Measurements from ENCODE around the gene TMTC1.

The TMTC1 gene

GRCh38 chr12:29706311-29706710, 77.4 kb downstream of the TMTC1 start:
- no peak for DNase-seq

GRCh38 chr12:29703528-29703927, 80.2 kb downstream of the TMTC1 start:
- DNase-seq, result no peak

DNA sequence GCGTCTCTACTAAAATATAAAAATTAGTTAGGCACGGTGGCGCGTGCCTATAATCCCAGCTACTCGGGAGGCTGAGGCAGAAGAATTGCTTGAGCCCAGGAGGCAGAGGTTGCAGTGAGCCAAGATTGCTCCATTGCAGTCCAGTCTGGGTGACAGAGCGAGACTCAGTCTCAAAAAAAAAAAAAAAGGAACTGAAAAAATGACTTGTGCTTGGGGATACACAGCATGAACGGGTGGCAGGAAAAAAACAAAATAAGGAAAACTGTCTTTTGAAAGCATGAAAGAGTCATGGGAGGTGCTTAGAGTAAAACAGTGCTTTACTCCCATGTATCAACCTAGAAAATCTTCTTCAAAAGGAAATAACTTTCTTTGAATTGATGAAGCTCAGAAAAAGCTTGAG, 80.8 kb downstream of the TMTC1 start:
- no peak for DNase-seq

GRCh38 chr12:29702222-29702621, 81.5 kb downstream of the TMTC1 start:
- DNase-seq, result no peak

- no peak for DNase-seq
Measured at GRCh38 chr12:29700761-29701481, 82.8 kb downstream of the TMTC1 start.

- DNase-seq, result no peak
Measured at GRCh38 chr12:29698756-29699155, 85.0 kb downstream of the TMTC1 start.

GRCh38 chr12:29695800-29696199, 87.9 kb downstream of the TMTC1 start:
- no peak for DNase-seq

- DNase-seq, result no peak
Measured at GRCh38 chr12:29695026-29695425, 88.7 kb downstream of the TMTC1 start.

- no peak for DNase-seq
Measured at GRCh38 chr12:29694002-29694401, 89.7 kb downstream of the TMTC1 start.

DNA sequence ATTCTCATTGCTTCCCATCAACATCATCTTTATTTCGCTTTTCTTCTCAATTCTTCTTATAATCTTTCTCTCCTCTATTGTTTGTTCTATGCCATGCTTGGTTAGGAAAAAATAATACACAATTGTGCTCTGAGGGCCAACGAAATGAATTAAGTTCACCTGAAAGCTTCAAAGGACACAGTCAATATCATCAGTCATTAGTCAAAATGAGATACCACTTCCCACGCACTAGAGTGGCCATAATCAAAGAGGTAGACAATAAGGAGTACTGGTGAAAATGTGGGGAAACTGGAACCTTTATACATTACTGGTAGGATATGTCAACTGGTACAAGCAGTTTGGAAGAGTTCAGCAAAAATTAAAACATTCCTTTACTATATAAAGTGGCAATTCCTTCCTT, 91.5 kb downstream of the TMTC1 start:
- DNase-seq, result no peak

DNA sequence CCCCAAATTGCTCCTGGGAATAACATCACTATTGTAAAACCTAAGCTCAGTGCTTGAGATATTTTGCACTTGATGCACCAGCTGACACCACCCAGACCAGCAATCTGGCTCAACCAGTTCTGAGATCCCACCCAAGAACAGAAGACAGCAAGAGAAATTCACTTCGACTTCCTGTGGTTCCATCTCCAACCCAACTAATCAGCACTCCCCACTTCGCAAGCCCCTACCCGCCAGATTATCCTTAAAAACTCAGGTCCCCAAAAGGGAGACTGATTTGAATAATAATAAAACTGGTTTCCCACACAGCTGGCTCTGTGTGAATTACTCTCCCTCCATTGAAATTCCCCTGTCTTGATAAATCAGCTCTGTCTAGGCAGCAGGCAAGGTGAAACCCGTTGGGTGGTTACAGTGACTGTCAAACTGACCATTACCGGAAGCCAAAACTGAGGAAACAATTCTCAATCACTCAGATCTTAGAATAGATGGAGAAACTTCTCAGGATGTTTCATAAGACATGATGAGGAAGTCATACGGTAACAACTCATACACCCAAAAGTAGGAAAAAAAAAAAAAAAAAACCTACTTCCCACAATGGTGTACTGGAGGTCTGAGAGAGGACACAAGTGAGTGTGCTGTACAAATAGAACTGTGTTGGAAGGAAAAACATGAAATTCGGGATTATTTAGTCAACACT, 92.4 kb downstream of the TMTC1 start:
- no peak for DNase-seq

- no peak for DNase-seq
Measured at GRCh38 chr12:29690728-29691127, 93.0 kb downstream of the TMTC1 start.

DNA sequence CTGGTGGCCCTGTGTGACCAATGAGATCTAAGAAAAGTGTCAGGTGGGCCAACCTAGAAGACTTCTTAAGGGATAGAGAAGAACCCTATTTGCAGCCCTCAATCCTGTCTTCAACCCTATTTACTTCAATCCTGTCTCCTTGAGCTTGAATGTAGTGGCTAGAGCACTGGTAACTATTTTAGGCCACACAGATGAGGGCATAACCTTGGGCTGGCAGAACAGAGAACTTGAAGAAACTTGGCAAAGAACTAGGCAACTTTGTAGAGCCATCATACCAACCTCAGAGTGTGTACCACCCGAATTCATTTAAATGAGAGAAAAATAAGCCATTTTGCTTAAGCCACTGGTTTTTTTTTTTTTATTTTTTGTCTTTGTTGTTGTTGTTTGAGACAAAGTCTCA, 94.8 kb downstream of the TMTC1 start:
- DNase-seq, result no peak

- no peak for DNase-seq
Measured at GRCh38 chr12:29682088-29682487, 101.7 kb downstream of the TMTC1 start.

- DNase-seq, result no peak
Measured at GRCh38 chr12:29681370-29681769, 102.4 kb downstream of the TMTC1 start.

DNA sequence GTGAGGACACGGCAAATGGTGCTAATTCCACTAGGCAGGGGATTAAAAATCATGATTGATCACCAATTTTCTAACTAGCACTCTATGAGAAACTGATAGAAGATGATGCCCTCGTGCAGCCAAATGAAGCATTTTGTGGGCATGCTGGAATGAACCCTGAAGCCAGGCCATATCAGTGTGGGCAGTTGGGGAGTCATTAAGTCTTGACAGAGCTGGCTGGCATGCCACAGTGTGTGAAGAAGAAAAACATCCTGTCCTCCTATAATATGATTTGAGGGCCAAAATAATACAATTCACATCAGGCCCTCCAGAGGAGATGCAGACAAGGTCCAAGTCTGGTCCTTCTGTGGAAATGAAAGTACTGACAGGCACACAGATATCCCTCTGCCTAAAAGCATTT, 107.1 kb downstream of the TMTC1 start:
- DNase-seq, result no peak

DNA sequence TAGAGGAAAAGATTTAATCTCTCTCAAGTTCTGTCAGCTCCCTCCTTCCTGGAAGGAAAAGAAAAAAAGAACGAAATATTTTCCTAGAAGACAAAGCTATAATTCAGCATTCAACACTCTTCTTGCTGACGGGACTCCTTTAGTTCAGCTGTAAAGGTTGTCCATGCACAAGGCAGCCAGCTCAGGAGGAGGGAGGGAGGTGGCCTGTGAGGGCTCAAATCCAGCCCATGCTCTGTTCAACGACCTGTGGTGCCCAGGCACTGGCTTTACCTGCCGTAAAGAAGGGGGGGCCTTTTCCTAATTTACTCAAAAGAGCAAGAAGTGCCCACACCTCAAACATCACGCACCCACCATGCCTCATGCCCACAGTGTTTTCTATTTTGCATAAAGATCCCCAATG, 109.3 kb downstream of the TMTC1 start:
- no peak for DNase-seq

- no peak for DNase-seq
Measured at GRCh38 chr12:29673346-29673745, 110.4 kb downstream of the TMTC1 start.

DNA sequence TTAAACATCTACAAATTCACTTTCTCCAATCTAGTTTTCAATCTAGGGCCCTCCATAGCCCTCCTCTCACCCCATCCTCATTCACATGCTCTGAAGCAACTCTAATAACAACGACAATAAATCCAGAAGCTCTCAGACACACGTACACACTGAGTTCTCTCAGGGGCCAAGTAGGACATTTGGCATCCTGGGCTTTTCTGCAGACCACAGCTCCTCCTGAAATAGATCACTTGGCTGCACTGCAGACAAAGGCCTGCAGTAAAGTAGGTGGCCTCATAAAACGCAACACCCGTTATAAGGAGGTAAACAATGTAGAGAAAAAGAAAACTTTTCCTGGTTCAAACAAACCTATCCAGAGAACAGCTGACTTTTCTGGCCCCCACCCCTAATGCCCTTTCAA, 111.2 kb downstream of the TMTC1 start:
- no peak for DNase-seq

DNA sequence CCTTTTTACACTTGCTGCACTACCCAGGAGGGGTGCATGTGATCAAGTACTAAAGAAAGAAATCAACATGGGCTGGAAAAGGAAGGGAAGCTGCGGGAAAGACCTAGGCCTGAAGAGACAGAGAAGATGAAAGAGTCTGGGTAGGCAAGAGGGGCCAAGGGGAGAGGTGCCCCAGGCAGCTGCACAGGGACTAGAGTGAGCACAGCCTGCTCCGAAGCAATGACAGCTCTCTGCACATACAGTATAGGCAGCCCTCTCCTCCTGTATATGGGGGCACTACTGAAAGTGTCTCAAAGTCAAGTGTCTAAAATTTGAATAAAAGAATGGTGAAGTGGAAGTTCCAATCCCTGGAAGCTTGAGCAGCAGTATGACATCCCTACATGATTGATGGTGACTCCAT, 112.0 kb downstream of the TMTC1 start:
- DNase-seq, result no peak

DNA sequence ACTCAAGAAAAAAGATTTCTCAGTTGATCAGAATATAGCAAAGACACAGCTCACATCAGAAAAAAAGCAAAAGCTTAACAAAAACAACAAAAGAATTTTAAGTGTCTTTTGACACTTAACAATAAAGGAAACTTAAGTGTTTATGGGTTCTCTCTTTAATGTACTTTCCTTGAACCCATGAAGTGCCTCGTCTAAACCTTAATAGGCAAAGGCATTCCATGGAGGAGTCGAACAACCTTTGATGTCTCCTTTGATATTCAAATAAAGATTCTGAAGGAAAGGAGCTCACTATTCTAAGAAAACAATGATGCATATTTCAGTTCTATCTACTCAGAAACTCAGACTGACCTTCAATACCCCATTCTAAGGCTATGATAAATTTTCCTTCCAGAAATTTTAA, 116.7 kb downstream of the TMTC1 start:
- no peak for DNase-seq

DNA sequence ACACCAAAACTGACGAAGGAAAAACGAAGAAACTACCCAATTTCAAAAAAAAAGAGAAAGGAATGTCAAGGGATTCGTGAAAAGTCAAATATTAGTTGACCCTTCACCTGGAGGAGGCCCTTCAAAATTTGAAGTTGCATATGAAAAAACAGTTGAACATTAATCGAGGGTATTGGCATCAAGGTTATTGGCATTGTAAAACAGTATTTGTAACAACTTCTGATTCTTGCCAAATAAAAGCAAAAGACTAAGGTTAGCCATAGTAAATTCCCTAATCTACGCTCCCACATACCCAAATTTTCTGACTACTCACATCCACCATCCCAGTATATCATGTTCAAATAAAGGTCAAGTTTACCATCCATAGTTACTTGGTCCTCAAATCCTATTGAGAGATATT, 118.6 kb downstream of the TMTC1 start:
- no peak for DNase-seq

DNA sequence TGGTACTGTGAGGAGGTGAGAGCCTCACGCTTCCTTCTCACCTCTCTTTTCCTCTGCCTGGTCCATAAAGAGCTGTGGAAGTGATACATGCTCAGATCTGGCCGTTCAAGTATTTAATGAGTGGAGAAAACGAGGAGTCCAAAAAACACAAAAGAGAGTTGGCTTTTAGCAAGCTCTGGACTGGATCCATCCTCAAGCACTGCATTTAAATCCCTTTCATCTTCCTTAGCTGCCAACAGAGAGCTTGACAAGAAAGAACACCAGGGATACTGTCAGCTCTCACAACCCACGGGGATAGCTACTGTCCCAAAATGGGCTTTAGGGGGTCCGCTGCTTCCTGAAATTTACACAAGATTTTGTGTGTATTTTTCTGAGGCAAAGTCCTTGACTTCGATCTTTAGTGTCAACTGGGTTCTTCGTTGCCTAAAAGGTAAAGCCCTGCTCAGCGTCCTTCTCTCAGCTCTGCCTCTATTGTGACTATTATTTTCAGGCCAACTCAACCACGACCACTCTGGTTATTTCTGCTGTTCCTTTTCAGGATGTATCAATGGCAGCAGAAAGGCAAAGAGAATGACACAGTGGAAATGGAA, 120.9 kb downstream of the TMTC1 start:
- no peak for DNase-seq

DNA sequence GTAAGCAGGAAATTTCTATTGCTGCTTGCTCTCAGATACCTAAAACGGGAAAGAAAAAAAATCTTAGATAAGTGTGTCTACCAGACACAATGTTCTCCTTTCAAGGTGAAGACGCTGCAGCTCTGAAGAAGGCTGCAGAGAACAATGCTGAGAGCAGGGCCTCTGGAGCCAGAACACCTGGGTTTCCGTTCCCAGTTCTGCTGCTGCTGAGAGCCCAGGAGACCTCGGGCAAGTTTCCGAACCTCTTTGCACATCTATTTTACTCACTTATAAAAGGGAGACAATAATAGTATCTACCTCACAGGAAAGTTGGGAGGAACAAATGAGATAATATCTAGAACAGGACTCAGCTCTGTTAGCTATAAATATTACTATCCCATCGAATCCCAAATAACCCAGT, 122.9 kb downstream of the TMTC1 start:
- DNase-seq, result no peak
